ENCODE data around the gene ARV1. TPM values are rescaled to one million over a fixed set of nuclear protein-coding genes. Genes with fewer than 3 reads are reported as not detected.
"Not testable (repeated sequence)": the region's sequence is repeated elsewhere in the genome, so short reads cannot be mapped to it uniquely, and the experiment has no call there.

ARV1 gene
- total RNA-seq, 1 donor from 2014 or later: 20.4 TPM

GRCh38 chr1:231039161-231040018 lies 60.5 kb downstream of the ARV1 start:
- peak; percentile 48 for DNase-seq
- peak; percentile 64 for ATAC-seq
- intact Hi-C loops (cut with micrococcal nuclease): no loop called here

GRCh38 chr1:231040019-231040799 lies 61.3 kb downstream of the ARV1 start, which contains the start of gene FAM89A:
Gene FAM89A, minus strand, starts transcription at chr1:231040254. Its CDS starts 43 bp downstream, at chr1:231040211.
- ATAC-seq (peak; percentile 84), DNase-seq (peak; percentile 80)
- intact Hi-C loops (cut with micrococcal nuclease): no loop called here

- ATAC-seq (peak; percentile 22), DNase-seq (peak; percentile 32)
- intact Hi-C loops (cut with micrococcal nuclease): no loop called here
These were observed 62.2 kb downstream of the ARV1 start for GRCh38 chr1:231040800-231041718.

GRCh38 chr1:231041719-231042261 lies 62.9 kb downstream of the ARV1 start:
- intact Hi-C loops (cut with micrococcal nuclease): no loop called here
- DNase-seq: no peak
- ATAC-seq: no peak

- intact Hi-C loops (cut with micrococcal nuclease): no loop called here
- no peak for DNase-seq
- no peak for ATAC-seq
These were observed 65.7 kb downstream of the ARV1 start for GRCh38 chr1:231044588-231044987.

GRCh38 chr1:231045286-231045685 lies 66.4 kb downstream of the ARV1 start:
- intact Hi-C loops (cut with micrococcal nuclease): no loop called here
- no peak for ATAC-seq
- no peak for DNase-seq

GRCh38 chr1:231045921-231046729 lies 67.2 kb downstream of the ARV1 start:
- intact Hi-C loops (cut with micrococcal nuclease); DNase-seq; ATAC-seq: not testable (repeated sequence)

- intact Hi-C loops (cut with micrococcal nuclease): no loop called here
- DNase-seq: no peak
- no peak for ATAC-seq
These were observed 68.0 kb downstream of the ARV1 start for GRCh38 chr1:231046730-231047395.

GRCh38 chr1:231047529-231047928 lies 68.6 kb downstream of the ARV1 start:
- intact Hi-C loops (cut with micrococcal nuclease); DNase-seq; ATAC-seq: not testable (repeated sequence)

- ATAC-seq; DNase-seq; intact Hi-C loops (cut with micrococcal nuclease): not testable (repeated sequence)
These were observed 69.5 kb downstream of the ARV1 start for GRCh38 chr1:231048419-231048818.

- intact Hi-C loops (cut with micrococcal nuclease): no loop called here
- ATAC-seq (no peak), DNase-seq (no peak)
These were observed 70.5 kb downstream of the ARV1 start for GRCh38 chr1:231049121-231049979.

Other genes with a start within 250 kb of the ARV1 start
- 0.32 TPM for gene CAPN9, start 231.7 kb upstream of the ARV1 start, total RNA-seq
- 49.8 TPM for gene C1orf198, start 110.6 kb upstream of the ARV1 start, total RNA-seq
- 6.2 TPM for gene TTC13, start 233 bp upstream of the ARV1 start, total RNA-seq
- gene FAM89A, start 61.2 kb downstream of the ARV1 start, total RNA-seq: 8.6 TPM
- not detected for gene TRIM67, start 183.0 kb downstream of the ARV1 start, total RNA-seq

Measured in left ventricle myocardium superior (tissue), 1 donor.